ENCODE measurements around the gene ULK2.
"Not testable (repeated sequence)": the region's sequence is repeated elsewhere in the genome, so short reads cannot be mapped to it uniquely, and the experiment has no call there.

Gene ULK2

GRCh38 chr17:19867329-19868078 is at the start of gene ULK2:
TSS of gene ULK2 (minus strand) at chr17:19867936. CDS start at chr17:19867417, 519 bp downstream.
- in situ Hi-C loops (cut with MboI; ENCODE audit: low sequenced_read_pairs): no loop called here

GRCh38 chr17:19915245-19915978 is 47.7 kb upstream of the ULK2 start:
- in situ Hi-C loops (cut with MboI; ENCODE audit: low sequenced_read_pairs): no loop called here

- in situ Hi-C loops (cut with MboI; ENCODE audit: low sequenced_read_pairs): no loop called here
Observed at GRCh38 chr17:19911033-19911432, 43.3 kb upstream of the ULK2 start.

GRCh38 chr17:19909139-19909538 is 41.4 kb upstream of the ULK2 start:
- in situ Hi-C loops (cut with MboI; ENCODE audit: low sequenced_read_pairs): no loop called here

GRCh38 chr17:19905502-19905901 is 37.8 kb upstream of the ULK2 start:
- in situ Hi-C loops (cut with MboI; ENCODE audit: low sequenced_read_pairs): no loop called here

GRCh38 chr17:19904924-19905323 is 37.2 kb upstream of the ULK2 start:
- in situ Hi-C loops (cut with MboI; ENCODE audit: low sequenced_read_pairs): no loop called here

- in situ Hi-C loops (cut with MboI; ENCODE audit: low sequenced_read_pairs): no loop called here
Observed at GRCh38 chr17:19904412-19904811, 36.7 kb upstream of the ULK2 start.

GRCh38 chr17:19900809-19901208 is 33.1 kb upstream of the ULK2 start:
- in situ Hi-C loops (cut with MboI; ENCODE audit: low sequenced_read_pairs): no loop called here

GRCh38 chr17:19897903-19898302 is 30.2 kb upstream of the ULK2 start:
- in situ Hi-C loops (cut with MboI; ENCODE audit: low sequenced_read_pairs): no loop called here

GRCh38 chr17:19897090-19897837 is 29.5 kb upstream of the ULK2 start:
- in situ Hi-C loops (cut with MboI; ENCODE audit: low sequenced_read_pairs): no loop called here

- in situ Hi-C loops (cut with MboI; ENCODE audit: low sequenced_read_pairs): no loop called here
Observed at GRCh38 chr17:19896679-19897078, 28.9 kb upstream of the ULK2 start.

GRCh38 chr17:19890554-19890953 is 22.8 kb upstream of the ULK2 start:
- in situ Hi-C loops (cut with MboI; ENCODE audit: low sequenced_read_pairs): not testable (repeated sequence)

- in situ Hi-C loops (cut with MboI; ENCODE audit: low sequenced_read_pairs): not testable (repeated sequence)
Observed at GRCh38 chr17:19890001-19890400, 22.3 kb upstream of the ULK2 start.

- in situ Hi-C loops (cut with MboI; ENCODE audit: low sequenced_read_pairs): no loop called here
Observed at GRCh38 chr17:19886116-19886515, 18.4 kb upstream of the ULK2 start.

- in situ Hi-C loops (cut with MboI; ENCODE audit: low sequenced_read_pairs): no loop called here
Observed at GRCh38 chr17:19883537-19884215, 15.9 kb upstream of the ULK2 start.

- in situ Hi-C loops (cut with MboI; ENCODE audit: low sequenced_read_pairs): no loop called here
Observed at GRCh38 chr17:19880393-19880792, 12.7 kb upstream of the ULK2 start.

GRCh38 chr17:19877364-19877945 is 9.7 kb upstream of the ULK2 start:
- in situ Hi-C loops (cut with MboI; ENCODE audit: low sequenced_read_pairs): no loop called here

- in situ Hi-C loops (cut with MboI; ENCODE audit: low sequenced_read_pairs): no loop called here
Observed at GRCh38 chr17:19876529-19877161, 8.9 kb upstream of the ULK2 start.

GRCh38 chr17:19874256-19874655 is 6.5 kb upstream of the ULK2 start:
- in situ Hi-C loops (cut with MboI; ENCODE audit: low sequenced_read_pairs): no loop called here

GRCh38 chr17:19873346-19873745 is 5.6 kb upstream of the ULK2 start:
- in situ Hi-C loops (cut with MboI; ENCODE audit: low sequenced_read_pairs): no loop called here

Measured in HL-60/S4 (cell line).